ENCODE results near the gene CHD9. TPM values are rescaled to one million over a fixed set of nuclear protein-coding genes. Genes with fewer than 3 reads are reported as not detected.

Gene CHD9
- polyA plus RNA-seq, 1 donor from 2014 or later: 69.3 TPM

- no peaks in the 10 kb centered on the region for H3K36me3 ChIP-seq (ENCODE audit: insufficient read depth, low read length)
- H3K9me3 ChIP-seq (ENCODE audit: low read length): no peaks in the 10 kb centered on the region
- no peak overlapping the region for H3K9ac ChIP-seq (ENCODE audit: low read length)
- H3K4me2 ChIP-seq (ENCODE audit: low read length): no peak overlapping the region
- no peak overlapping the region for H3K27ac ChIP-seq (ENCODE audit: low read length)
- TF ChIP-seq RAD21 (conservative IDR thresholded peaks at IDR 0.05): no peak
- no peak for TF ChIP-seq TAF1 (IDR thresholded peaks at IDR 0.05; ENCODE audit: low read depth)
- no peak for TF ChIP-seq SMC3 (conservative IDR thresholded peaks at IDR 0.05; ENCODE audit: poor library complexity)
- TF ChIP-seq REST (IDR thresholded peaks at IDR 0.05; ENCODE audit: borderline replicate concordance): no peak
- no peak for TF ChIP-seq EZH2 (IDR thresholded peaks at IDR 0.05; ENCODE audit: borderline replicate concordance, insufficient read depth, low read length, poor library complexity, severe bottlenecking)
- no peak for TF ChIP-seq POLR2AphosphoS5 (IDR thresholded peaks at IDR 0.05)
- no peak for TF ChIP-seq CTCF (IDR thresholded peaks at IDR 0.05; ENCODE audit: poor library complexity, severe bottlenecking)
- TF ChIP-seq MXI1 (conservative IDR thresholded peaks at IDR 0.05; ENCODE audit: poor library complexity, severe bottlenecking): no peak
- TF ChIP-seq EP300 (conservative IDR thresholded peaks at IDR 0.05; ENCODE audit: poor library complexity, severe bottlenecking): no peak
- H3K79me2 ChIP-seq (replicated peaks; ENCODE audit: insufficient read depth, low read length): peaks cover 4% of the 10 kb centered on the region
- no peaks in the 10 kb centered on the region for H4K20me1 ChIP-seq (ENCODE audit: insufficient read depth)
- no peaks in the 10 kb centered on the region for H3K27me3 ChIP-seq (ENCODE audit: insufficient read depth, low read depth, low read length)
- H3F3A ChIP-seq (ENCODE audit: insufficient read depth, low read length, poor library complexity, severe bottlenecking): no peaks in the 10 kb centered on the region
- H3K9me2 ChIP-seq (ENCODE audit: insufficient read depth, low read length): no peaks in the 10 kb centered on the region
- H2AFZ ChIP-seq (ENCODE audit: low read depth, low read length): no peak overlapping the region
- no peak overlapping the region for H3K4me3 ChIP-seq (ENCODE audit: low read length)
These were observed 98.3 kb downstream of the CHD9 start for GRCh38 chr16:53153130-53153529.

- no peaks in the 10 kb centered on the region for H3K9me2 ChIP-seq (ENCODE audit: insufficient read depth, low read length)
These were observed 99.7 kb downstream of the CHD9 start for GRCh38 chr16:53154513-53154912.

More at GRCh38 chr16:53154513-53154912, 99.7 kb downstream of the CHD9 start:
- Histone ChIP-seq H3K4me2 (ENCODE audit: low read length) (no peak overlapping the region), H3K27ac (ENCODE audit: low read length) (no peak overlapping the region), H4K20me1 (ENCODE audit: insufficient read depth) (no peaks in the 10 kb centered on the region), H3K36me3 (ENCODE audit: insufficient read depth, low read length) (no peaks in the 10 kb centered on the region), H3K4me3 (ENCODE audit: low read length) (no peak overlapping the region), H3K9ac (ENCODE audit: low read length) (no peak overlapping the region), H2AFZ (ENCODE audit: low read depth, low read length) (no peak overlapping the region), H3K27me3 (ENCODE audit: insufficient read depth, low read depth, low read length) (no peaks in the 10 kb centered on the region), H3K79me2 (replicated peaks; ENCODE audit: insufficient read depth, low read length) (peaks cover 4% of the 10 kb centered on the region), H3K9me3 (ENCODE audit: low read length) (no peaks in the 10 kb centered on the region), H3F3A (ENCODE audit: insufficient read depth, low read length, poor library complexity, severe bottlenecking) (no peaks in the 10 kb centered on the region)
- no peak for TF ChIP-seq EP300 (conservative IDR thresholded peaks at IDR 0.05; ENCODE audit: poor library complexity, severe bottlenecking)
- TF ChIP-seq CTCF (IDR thresholded peaks at IDR 0.05; ENCODE audit: poor library complexity, severe bottlenecking): no peak
- TF ChIP-seq POLR2AphosphoS5 (IDR thresholded peaks at IDR 0.05): no peak
- TF ChIP-seq REST (IDR thresholded peaks at IDR 0.05; ENCODE audit: borderline replicate concordance): no peak
- TF ChIP-seq EZH2 (IDR thresholded peaks at IDR 0.05; ENCODE audit: borderline replicate concordance, insufficient read depth, low read length, poor library complexity, severe bottlenecking): no peak
- no peak for TF ChIP-seq RAD21 (conservative IDR thresholded peaks at IDR 0.05)

Data from neural cell (in vitro differentiated cells).